CD4-positive, alpha-beta T cell treated with Interleukin-12 subunit alpha and Interleukin-12 subunit beta, for 1 hour (primary cell): ENCODE data around the gene UPK3BL1.
A peak's percentile ranks its signal among the peaks of the same experiment; 100 is the strongest.
"Not testable (repeated sequence)": the region's sequence is repeated elsewhere in the genome, so short reads cannot be mapped to it uniquely, and the experiment has no call there.

Experiments used
- DNase-seq: peaks from one replicate; pipeline ENCODE4 v3.0.0-alpha.2; 2020

Gene UPK3BL1

DNA sequence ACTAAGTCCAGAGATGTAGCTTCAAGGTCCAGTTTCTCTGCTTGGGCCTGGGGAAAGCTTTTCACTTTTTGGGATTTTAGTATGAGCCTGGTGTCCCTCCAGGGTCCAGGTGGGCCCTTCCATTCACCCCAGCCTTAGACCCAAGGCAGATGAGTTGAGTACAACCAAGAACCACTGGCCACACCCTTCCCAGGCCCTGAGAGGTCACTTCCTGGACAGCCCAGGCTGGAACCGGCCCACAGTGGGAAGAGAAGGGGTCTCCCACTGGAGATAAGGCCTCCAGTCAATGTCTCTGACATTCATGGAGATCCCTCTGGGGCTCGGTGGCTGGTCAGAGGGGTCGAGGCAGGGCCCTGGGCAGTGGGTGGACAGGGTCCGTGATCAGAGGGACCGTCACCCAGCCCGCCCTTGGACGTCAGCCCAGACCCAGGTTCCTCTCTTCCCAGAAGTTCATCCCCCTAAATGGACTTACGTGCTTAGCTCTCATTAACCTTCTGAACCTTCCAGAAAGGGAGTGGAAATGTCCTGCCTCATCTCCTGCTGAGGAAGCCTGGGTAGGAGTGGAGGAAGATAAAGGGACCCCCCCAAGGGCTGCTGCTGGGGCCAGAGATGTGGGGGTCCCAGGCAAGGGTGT lies 15.2 kb downstream of the UPK3BL1 start:
- not testable (repeated sequence) for DNase-seq

DNA sequence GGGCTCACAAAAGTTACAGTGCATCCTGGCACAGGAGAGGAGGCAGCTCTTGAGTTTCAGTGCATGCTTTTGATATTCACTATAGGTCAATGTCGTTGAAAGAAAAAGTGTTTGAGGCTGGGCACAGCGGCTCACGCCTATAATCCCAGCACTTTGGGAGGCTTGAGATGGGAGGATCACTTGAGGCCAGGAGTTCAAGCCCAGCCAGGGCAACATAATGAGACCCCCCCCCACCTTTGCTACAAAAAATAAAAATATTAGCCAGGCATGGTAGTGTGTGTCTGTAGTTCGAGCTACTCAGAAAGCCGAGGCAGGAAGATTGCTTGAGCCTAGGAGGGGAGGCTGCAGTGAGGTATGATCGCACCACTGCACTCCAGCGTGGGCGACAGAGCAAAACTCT lies 24.5 kb downstream of the UPK3BL1 start:
- not testable (repeated sequence) for DNase-seq

DNA sequence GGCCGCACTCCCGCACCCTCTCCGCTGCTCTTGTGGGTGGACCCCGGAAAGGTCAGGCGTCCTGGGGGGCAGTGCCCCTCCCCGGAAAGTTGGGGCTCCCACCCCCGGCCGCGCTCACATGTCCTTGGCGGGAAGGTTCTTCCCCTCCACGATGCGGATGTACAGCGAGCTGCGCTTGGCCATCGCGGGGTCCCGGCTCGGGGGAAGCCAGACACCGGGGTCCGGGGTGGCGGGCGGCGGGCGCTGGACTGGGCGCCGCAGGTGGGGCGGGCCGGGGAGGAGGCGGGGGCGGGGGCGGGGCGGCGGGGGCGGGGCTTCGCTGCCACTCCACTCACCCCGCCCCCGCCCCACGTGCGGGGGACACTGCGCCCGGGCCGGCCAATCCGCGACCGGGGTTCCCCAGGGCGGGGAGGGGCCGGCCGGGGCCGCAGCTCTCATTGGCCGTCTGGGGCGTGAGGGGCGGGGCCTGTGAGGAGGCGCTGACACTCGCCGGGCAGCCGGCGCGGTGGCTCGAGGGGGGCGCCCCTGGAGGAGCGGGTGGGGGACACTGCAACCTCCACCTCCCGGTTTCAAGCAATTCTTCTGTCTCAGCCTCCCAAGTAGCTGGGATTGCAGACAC lies 26.0 kb downstream of the UPK3BL1 start, which contains the start of gene RASA4:
RASA4 (minus strand) TSS at position 250 of the 619 bp plus-strand sequence; CDS start at position 183, 67 bp downstream.
- DNase-seq: peak; percentile 52

DNA sequence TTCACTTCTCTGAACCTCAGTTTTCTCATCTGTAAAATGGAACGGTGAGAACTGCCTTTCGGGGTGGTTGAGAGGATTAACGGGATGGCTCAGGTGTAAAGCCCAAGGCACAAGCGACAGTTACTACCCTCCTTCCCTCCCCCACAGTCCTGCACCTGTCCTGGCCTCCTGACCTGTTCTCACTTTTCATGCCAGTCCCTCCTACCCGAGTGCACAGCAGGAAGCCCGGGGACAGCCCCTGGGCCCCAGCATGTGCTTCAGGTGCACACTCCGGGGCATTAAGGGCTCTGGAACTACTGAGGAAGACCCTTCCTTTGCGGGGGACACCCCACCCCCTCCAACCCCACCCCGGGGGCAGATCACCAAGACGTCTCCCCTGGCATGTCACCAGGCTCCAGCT lies 26.7 kb downstream of the UPK3BL1 start:
- DNase-seq: not testable (repeated sequence)

DNA sequence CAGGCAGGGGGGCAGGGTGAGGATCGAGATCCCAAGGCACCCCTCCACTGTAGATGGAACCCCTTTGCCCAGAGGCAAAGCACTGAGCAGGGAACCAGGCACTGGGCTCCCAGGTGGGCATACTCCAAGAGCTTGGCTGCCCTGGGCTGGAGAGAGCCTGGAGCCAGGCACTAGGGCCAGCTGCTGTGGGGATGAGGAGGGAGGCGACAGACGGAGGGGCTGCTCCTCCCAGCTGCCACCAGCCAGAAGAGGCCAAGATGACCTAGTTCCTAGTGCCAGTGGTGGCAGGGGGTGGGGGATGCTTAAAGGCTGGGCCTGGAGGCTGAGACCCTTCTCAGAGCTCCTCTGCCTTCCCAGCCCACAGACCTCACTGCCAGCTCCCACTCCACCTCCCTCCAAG lies 27.7 kb downstream of the UPK3BL1 start:
- not testable (repeated sequence) for DNase-seq

DNA sequence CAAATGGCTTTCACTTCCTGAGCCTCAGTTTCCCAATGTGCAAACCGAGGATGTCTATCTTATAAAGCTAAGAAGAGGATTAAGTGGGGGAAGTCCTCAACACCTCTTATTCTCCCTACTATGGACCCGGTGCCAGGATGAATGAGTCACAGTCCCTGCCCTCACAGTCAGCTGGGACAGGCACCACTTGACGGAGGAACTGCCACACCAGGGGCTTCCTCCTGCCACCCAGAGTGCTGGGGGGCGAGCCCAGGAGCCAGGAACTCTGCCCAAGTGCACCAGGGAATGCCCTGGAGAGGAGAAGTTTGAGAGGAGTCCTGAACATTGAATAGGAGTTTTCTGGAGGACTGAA lies 28.3 kb downstream of the UPK3BL1 start:
- DNase-seq: not testable (repeated sequence)

DNA sequence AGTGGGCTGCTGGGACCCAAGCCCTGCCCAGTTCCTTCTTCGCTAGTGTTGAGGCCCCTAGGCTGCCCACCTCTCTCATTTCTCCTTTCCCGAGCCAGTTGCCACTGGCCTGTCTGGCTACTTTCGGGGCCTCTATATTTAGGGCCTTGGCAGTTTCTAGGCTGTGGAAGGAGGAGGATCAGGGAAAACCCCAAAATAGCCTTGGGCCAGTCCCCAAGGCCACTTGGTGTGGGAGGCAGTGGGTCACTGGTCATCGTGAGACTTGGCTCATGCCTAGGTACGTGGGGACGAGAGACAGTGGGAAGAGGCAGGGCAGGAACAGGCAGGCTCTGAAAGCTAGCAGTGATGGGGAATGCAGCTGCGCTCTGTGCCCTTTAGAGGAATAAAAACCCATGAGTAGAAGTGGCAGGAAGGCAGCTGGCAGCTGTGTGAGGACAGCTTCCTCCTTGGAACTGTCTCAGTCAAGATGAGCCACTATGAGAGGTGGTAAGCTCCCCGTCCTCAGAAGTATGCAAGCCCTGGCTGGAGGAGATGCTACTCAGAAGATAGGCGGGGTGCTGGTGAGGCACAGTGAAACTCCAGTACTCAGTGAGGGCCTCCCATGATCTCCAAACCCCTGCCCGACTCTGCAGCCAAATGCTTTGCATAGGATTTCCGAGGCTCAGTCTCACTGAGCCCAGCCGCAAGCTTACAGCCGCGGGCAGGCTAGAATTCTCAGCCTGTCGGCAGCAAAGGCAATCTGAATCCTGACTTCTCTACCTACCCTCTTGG lies 28.8 kb downstream of the UPK3BL1 start:
- not testable (repeated sequence) for DNase-seq

DNA sequence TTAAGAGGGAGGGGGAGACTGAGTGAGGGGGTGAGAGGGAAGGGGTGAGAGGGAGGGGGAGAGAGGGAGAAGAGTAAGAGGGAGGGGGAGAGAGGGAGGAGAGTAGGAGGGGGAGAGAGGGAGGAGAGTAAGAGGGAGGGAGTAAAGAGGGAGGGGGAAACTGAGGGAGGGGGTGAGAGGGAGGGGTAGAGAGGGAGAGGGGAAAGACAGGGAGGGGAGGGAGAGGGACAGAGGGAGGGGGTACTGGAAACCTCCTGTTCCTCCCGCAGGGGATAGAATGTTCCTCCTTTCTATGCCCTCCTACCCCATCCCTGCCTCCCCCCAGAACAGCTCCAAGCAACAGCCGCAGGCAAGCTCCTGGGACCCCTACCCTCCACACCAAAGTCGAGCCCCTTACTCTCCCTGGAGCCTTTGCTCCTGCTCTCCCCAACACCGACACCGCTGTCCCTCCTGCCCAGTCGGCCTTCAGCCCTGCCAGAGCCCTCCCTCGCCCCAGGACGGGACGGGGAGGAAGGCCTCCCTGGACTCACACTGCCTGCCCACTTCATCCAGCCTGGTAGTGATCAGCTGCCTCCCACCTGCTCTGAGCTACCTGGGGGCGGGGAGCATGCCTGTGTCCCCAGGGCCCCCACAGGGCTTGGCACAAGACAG lies 30.8 kb downstream of the UPK3BL1 start:
- not testable (repeated sequence) for DNase-seq

DNA sequence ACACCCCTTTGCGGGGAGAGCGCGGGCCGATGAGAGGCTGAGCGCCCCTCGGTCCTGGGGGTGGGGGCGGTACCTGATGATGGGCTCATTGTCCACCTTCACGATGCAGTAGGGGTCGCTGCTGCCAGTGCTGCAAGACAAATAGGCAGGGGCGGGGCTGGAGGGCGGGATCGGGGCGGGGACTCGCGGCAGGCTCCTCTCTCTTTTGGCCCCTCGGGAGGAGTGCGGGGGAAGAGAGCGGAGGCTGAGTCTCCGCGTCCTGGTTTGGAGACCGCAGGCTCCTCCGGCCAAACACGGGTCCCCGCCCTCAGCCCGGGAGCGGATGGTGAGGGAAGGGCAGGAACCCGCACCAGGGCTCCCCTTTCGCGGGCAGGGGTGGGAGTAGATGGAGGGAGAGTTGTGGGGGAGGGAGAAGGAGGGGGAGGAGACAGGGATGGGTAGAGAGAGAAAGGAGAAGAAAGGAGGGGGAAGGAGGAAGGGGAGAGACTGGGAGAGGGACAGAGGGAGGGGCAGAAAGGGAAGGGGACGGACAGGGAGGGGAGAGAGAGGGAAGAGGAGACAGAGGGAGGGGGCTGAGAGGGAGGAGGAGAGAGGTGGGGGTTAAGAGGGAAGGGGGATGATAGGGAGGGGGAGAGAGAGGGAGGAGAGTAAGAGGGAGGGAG lies 31.4 kb downstream of the UPK3BL1 start:
- DNase-seq: not testable (repeated sequence)

DNA sequence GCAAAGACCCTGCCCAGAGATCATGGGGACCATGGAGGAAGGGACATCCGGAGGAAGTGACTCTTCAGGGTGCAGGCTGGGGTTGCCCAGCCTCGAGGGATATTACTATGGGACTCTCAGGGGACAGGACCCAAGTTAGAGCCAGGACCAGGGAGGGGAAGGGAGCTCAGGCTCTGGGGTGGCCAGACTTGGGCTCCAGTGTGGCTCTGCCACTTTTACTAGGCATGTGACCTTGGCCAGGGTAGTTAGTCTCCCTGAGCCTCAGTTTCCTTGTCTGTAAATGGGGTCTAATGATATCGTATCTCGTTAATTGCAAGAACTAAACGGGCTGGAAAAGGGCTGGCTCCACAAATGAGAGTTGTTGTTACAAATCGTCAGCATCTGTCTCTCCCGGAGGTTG lies 32.1 kb downstream of the UPK3BL1 start:
- DNase-seq: not testable (repeated sequence)

DNA sequence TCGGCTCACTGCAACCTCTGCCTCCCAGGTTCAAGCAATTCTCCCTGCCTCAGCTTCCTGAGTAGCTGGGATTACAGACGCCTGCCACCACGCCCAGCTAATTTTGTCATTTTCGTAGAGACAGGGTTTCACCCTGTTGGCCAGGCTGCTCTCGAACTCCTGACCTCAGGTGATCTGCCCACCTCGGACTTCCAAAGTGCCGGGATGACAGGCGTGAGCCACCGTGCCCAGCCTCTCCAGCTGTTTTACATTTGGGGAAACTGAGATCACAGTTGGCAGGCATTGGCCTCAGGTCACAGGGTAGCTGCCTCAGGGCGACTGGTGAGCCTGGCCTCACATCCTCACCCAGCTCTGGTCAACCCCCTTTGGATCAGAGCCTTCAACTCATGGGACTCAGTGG lies 32.9 kb downstream of the UPK3BL1 start:
- DNase-seq: not testable (repeated sequence)

DNA sequence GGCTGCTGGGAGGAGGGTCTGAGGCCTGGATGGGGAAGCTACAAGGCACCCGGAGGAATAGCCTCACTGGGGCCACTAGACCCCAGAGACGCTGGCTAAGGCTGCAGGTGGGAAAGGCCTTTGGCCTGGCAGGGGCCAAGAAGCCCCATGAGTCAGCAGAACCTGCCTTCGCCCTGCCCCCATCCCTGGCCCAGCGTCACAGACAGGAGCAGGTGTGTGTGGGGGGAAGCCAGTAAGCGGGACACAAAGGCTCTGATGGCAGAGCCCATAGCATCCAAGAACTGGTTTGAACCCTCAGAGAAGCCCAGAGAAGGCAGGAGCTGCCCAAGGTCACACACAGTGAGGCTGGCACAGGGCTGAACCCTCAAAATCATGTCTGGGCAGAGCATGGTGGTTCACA lies 35.7 kb downstream of the UPK3BL1 start:
- DNase-seq: not testable (repeated sequence)

DNA sequence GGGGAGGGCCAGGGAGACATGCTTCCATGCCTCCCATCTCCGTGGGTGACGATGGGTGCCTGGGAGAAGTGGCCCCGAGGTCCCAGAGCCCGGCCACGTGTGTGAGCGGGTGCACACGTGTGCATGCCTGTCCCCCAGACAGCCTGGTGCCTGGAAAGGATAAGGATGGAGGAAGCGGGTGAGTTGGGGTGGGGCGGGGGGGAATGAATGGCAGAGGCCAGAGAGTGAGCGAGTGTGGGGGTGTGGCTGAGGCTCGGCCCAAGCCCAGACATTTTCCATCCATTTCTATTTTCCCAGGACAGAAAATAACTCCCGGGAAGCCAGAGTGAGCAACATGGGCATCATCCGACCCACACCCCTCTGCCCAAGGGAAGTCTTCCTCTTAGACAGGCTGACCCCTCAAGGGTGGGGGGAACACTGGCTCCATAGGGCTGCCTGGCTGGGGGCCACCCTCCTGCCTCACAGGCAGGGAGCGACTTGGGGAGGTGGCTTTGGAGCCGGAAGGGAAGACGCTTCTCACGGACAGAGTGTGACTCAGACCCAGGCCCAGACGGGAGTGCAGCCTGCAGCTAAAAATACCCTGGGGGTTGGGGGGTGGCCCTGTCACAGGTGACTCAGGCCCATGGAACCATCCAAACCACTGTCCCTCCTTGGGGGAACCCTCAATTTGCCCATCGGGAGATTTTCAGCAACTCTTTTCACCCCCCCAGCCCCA lies 38.0 kb downstream of the UPK3BL1 start:
- not testable (repeated sequence) for DNase-seq

DNA sequence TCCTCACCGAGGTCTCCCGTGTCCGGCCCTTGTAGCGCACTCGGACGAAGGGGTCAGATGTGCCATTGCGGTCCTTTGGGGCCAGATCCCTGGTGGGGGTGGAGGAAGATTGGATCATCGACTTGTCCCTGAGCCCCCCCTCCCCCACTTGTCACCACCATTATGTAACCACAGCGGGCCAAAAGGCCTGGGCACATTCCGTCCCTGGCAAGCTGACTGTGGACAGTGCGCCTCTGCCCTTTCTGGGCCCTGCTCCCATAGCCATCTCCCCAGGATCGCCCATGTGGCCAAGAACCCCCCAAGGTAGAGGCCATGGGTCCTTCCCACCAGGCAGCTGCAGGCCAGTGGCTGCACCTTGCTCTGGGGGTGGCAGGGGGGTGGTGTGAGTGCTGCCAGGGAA lies 40.3 kb downstream of the UPK3BL1 start:
- DNase-seq: not testable (repeated sequence)

DNA sequence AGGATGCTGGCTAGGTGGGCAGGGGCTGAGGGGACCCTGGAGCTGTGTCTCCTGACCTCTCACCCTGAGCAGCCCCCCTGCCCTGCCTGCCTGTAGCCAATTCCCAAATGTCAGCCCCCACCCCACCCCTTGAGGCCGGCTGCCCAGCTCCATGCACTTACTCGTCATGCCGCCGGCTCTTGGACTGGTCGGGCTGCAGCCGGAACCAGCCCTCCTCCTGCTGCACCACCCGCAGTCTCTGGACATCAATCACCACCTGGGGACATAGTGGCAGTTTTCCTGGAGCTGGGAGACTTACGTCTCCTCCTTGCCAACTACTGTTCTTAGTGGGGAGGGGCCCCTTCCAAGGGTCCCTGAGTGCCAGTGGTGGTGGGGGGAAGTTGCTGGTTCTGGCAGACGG lies 42.9 kb downstream of the UPK3BL1 start:
- DNase-seq: not testable (repeated sequence)

DNA sequence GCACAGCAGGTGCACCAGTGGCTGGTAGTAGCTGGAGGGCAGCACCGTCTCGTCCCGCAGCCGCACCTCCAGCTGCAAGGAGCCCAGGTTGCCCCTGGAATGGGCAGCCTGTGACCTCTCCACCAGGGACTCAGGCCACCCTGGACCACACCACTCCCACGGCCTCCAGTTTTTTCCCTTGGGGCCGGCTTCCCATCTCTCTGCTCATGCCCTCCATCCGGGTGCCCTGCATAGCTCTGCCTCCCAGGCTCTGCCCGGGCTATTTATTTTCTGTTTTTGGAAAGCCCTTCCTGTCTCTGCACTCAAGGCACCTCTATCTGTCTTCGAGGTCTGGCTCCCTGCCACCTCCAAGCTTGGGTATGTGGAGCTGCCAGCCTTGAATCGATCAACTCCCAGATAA lies 46.6 kb downstream of the UPK3BL1 start:
- DNase-seq: not testable (repeated sequence)

DNA sequence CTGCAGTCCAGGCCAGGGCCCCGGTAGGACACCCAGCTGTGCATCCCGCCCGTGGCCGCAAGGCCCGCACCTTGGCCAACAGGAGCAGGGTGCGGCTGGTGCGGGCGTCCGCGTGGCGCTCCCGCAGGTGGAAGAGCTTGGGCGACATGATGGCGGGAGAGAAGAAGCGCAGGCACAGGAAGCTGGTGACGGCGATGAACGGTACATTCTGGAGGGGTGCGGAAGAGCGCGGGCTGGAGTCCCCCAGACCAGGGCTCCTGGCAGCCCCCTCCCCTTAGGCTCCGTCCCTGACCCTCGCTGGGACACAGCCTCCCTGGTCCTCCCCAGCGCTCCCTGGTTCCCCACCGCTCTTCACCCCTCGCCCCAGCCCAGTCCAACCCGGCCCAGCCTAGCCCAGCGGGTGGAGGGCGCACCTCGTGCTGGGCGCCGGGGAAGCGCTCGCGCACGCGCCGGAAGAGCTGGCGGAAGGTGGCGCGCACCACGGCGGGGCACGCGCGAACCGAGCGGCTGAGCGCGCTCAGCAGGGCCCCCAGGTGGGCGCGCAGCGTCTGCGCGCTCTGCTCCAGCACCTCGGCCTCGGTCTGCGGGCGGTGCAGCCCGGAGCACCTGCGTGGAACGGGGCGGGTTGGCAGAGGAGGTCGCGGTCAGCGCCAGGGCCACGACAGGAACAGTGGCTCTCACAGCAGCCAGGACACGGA lies 48.8 kb downstream of the UPK3BL1 start:
- DNase-seq: not testable (repeated sequence)

DNA sequence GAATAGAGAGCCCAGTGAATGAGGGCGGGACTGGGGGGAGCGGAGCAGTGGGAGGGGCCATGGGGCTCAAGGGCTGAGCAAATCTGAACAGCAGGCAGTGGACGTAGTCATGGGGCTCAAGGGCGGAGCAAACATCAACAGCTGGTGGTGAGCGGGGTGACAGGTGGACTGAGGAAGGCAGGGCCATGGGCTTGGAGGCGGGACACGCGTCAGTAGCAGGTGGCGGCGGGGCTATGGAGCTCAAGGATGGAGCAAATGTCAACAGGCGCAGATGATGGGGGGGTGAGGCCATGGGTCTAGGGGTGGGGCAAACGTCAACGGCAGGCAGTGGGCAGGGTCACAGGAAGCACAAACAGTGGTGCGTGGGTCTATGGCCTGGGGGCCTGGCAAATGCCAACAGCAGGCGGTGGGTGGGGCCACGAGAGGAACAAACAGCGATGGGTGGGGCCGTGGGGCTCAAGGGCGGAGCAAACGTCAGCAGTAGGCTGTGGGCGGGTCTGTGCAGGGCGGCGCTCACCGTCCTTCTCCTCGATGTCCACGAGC lies 50.0 kb downstream of the UPK3BL1 start:
- peak; percentile 72 for DNase-seq

DNA sequence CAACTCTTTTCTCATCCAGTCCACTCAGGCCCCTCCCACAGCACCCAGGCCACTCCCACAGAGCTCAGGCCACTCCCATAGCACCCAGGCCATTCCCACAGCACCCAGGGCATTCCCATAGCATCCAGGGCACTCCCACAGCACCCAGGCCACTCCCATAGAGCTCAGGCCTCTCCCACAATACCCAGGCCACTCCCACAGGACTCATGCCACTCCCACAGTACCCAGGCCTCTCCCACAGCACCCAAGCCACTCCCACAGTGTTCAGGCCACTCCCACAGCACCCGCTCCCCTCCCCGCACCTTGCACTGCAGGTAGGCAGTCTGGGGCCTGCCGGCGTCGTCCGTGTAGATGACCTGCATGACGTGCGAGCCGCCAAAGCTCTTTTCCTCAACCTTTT lies 52.7 kb downstream of the UPK3BL1 start:
- DNase-seq: not testable (repeated sequence)
